GM21786 (cell line): ENCODE data around the gene SNX27.

Source experiments
- ATAC-seq: cut with Tn5 transposase; IDR thresholded peaks from one replicate; pipeline ENCODE4 v1.9.1; 2021; ENCODE audit not compliant: unreplicated experiment

The SNX27 gene

GRCh38 chr1:151611832-151612500, at the start of gene SNX27:
Gene SNX27, plus strand, starts transcription at chr1:151612050. Its CDS starts 152 bp downstream, at chr1:151612202.
- peak; percentile 86 for ATAC-seq

- no peak for ATAC-seq
Observed at GRCh38 chr1:151562661-151563060, 49.2 kb upstream of the SNX27 start.

- no peak for ATAC-seq
Observed at GRCh38 chr1:151563376-151563775, 48.5 kb upstream of the SNX27 start.

- no peak for ATAC-seq
Observed at GRCh38 chr1:151565502-151566189, 46.2 kb upstream of the SNX27 start.

- no peak for ATAC-seq
Observed at GRCh38 chr1:151568626-151569088, 43.2 kb upstream of the SNX27 start.

- ATAC-seq, result no peak
Observed at GRCh38 chr1:151570819-151571218, 41.0 kb upstream of the SNX27 start.

- no peak for ATAC-seq
Observed at GRCh38 chr1:151574575-151575529, 37.0 kb upstream of the SNX27 start.

GRCh38 chr1:151577173-151577572, 34.7 kb upstream of the SNX27 start:
- no peak for ATAC-seq

GRCh38 chr1:151578941-151579340, 32.9 kb upstream of the SNX27 start:
- ATAC-seq, result no peak

GRCh38 chr1:151579436-151580225, 32.2 kb upstream of the SNX27 start:
- no peak for ATAC-seq

- no peak for ATAC-seq
Observed at GRCh38 chr1:151581451-151581850, 30.4 kb upstream of the SNX27 start.

GRCh38 chr1:151581921-151582320, 29.9 kb upstream of the SNX27 start:
- no peak for ATAC-seq

GRCh38 chr1:151583796-151584195, 28.1 kb upstream of the SNX27 start:
- ATAC-seq, result no peak

- no peak for ATAC-seq
Observed at GRCh38 chr1:151584278-151584677, 27.6 kb upstream of the SNX27 start.

GRCh38 chr1:151584780-151585179, 27.1 kb upstream of the SNX27 start:
- ATAC-seq, result no peak

- no peak for ATAC-seq
Observed at GRCh38 chr1:151585622-151586021, 26.2 kb upstream of the SNX27 start.

GRCh38 chr1:151590961-151591360, 20.9 kb upstream of the SNX27 start:
- ATAC-seq, result no peak

GRCh38 chr1:151593730-151594129, 18.1 kb upstream of the SNX27 start:
- ATAC-seq, result no peak

- ATAC-seq, result peak; percentile 48
Observed at GRCh38 chr1:151594143-151594625, 17.7 kb upstream of the SNX27 start.

GRCh38 chr1:151596166-151596953, 15.5 kb upstream of the SNX27 start:
- ATAC-seq, result no peak
